AG04450 (cell line): ENCODE measurements around the gene MUC5AC. TPM values are rescaled to one million over a fixed set of nuclear protein-coding genes. Genes with fewer than 3 reads are reported as not detected.

ENCODE experiments used
- CTCF ChIA-PET: fragments of 300-600, 350-600 bp; formaldehyde crosslinking; extraction: SDS; loops from one replicate; lab custom pipeline; 2022; ENCODE audit warnings: antibody characterized with exemption, inconsistent platforms; lab: Charles Lee
- POLR2A ChIA-PET: fragments of 350-600 bp; formaldehyde crosslinking; extraction: SDS; loops from one replicate; lab custom pipeline; 2021; ENCODE audit warnings: antibody characterized with exemption, inconsistent platforms; lab: Yijun Ruan, JAX
- DNase-seq: peaks from one replicate; pipeline ENCODE4 v3.0.0-alpha.2; 2011; ENCODE audit warnings: low read depth, low spot score
- H3K27ac ChIP-seq: one replicate; pipeline ENCODE4 v1.5.1; 2012; ENCODE audit warnings: low read depth, low read length, control low read depth
- H3K27me3 ChIP-seq: one replicate; pipeline ENCODE4 v1.6.0; 2012; ENCODE audit warnings: low read length; ENCODE audit not compliant: control insufficient read depth, insufficient read depth
- H3K4me3 ChIP-seq: 2 replicates; pipeline ENCODE4 v1.5.1; 2011; ENCODE audit warnings: mild to moderate bottlenecking, low read depth, low read length, control low read depth
- H3K9me3 ChIP-seq: 2 replicates; pipeline ENCODE4 v1.5.1; 2012; ENCODE audit warnings: low read length; ENCODE audit not compliant: control insufficient read depth, insufficient read depth
- CTCF ChIP-seq: IDR thresholded peaks from 2 replicates; pipeline ENCODE4 v1.5.1; 2011; ENCODE audit warnings: low read depth, low read length, control low read depth, inconsistent platforms
- polyA plus RNA-seq: library from polyadenylated mRNA; depleted of rRNA; stranded (reverse); fragments of >200 nt; gene quantifications from 2 replicates; pipeline ENCODE4 v1.2.3, GENCODE V29; 2011

MUC5AC gene
- polyA plus RNA-seq, 1 experiment: 0.01 TPM

- POLR2A ChIA-PET: no interaction called here
- Histone ChIP-seq H3K9me3 (peaks cover 3% of the 10 kb centered on the region; the same call in 1 of the 2 replicates), H3K27me3 (peaks cover 7% of the 10 kb centered on the region), H3K4me3 (no peak overlapping the region), H3K27ac (no peak overlapping the region)
- no peak for DNase-seq
- CTCF ChIA-PET: interaction anchor here (1.6 kb wide), 1 partner anchor 12 kb away, joined by 3 read pairs; no protein-coding TSS in a partner anchor
- TF ChIP-seq CTCF: no peak
These were observed 67.9 kb downstream of the MUC5AC start for GRCh38 chr11:1225386-1226225.

GRCh38 chr11:1226226-1226985, 68.7 kb downstream of the MUC5AC start:
- Histone ChIP-seq H3K9me3 (peaks cover 3% of the 10 kb centered on the region; the same call in 1 of the 2 replicates), H3K27ac (no peak overlapping the region), H3K4me3 (no peak overlapping the region), H3K27me3 (peaks cover 2% of the 10 kb centered on the region)
- ChIA-PET CTCF (interaction anchor here (1.6 kb wide), 1 partner anchor 12 kb away, joined by 3 read pairs; no protein-coding TSS in a partner anchor), POLR2A (no interaction called here)
- DNase-seq: no peak
- no peak for TF ChIP-seq CTCF

- TF ChIP-seq CTCF: peak; percentile 32
- peaks cover 3% of the 10 kb centered on the region; the same call in 1 of the 2 replicates for H3K9me3 ChIP-seq
- no peak overlapping the region for H3K4me3 ChIP-seq
- no peak for DNase-seq
- H3K27me3 ChIP-seq: peaks cover 2% of the 10 kb centered on the region
- H3K27ac ChIP-seq: no peak overlapping the region
- POLR2A ChIA-PET: no interaction called here
- CTCF ChIA-PET: no interaction called here
These were observed 69.3 kb downstream of the MUC5AC start for GRCh38 chr11:1226986-1227550.

- DNase-seq: no peak
- no peak for TF ChIP-seq CTCF
- Histone ChIP-seq H3K4me3 (no peak overlapping the region), H3K27me3 (peaks cover 2% of the 10 kb centered on the region), H3K27ac (no peak overlapping the region), H3K9me3 (peaks cover 3% of the 10 kb centered on the region; the same call in 1 of the 2 replicates)
- POLR2A ChIA-PET: no interaction called here
- CTCF ChIA-PET: no interaction called here
These were observed 69.9 kb downstream of the MUC5AC start for GRCh38 chr11:1227551-1228100.
